HEK293 (cell line): Measurements from ENCODE around the gene CFAP46.

Source experiments
- BCL11A ChIP-seq: fragments of 450-650 bp; formaldehyde crosslinking; IDR thresholded peaks from 2 replicates; pipeline ENCODE4 v1.5.1; 2016; ENCODE audit warnings: low read depth, missing biosample characterization, missing genetic modification characterization
- CTCF ChIP-seq: fragments of 450-650 bp; formaldehyde crosslinking; IDR thresholded peaks from 2 replicates; pipeline ENCODE4 v1.5.1; 2016; ENCODE audit warnings: missing biosample characterization, missing genetic modification characterization
- MEIS1 ChIP-seq: sonication (generic); formaldehyde crosslinking; IDR thresholded peaks from 2 replicates; pipeline ENCODE4 v1.8.1; 2022; ENCODE audit warnings: missing genetic modification reagents, mild to moderate bottlenecking, borderline replicate concordance
- PRDM1 ChIP-seq: fragments of 450-650 bp; formaldehyde crosslinking; IDR thresholded peaks from 2 replicates; pipeline ENCODE4; 2016; ENCODE audit warnings: missing biosample characterization, missing genetic modification characterization
- ZBTB8A ChIP-seq: fragments of 450-650 bp; formaldehyde crosslinking; IDR thresholded peaks from 2 replicates; pipeline ENCODE4 v1.5.1; 2016; ENCODE audit warnings: missing biosample characterization, missing genetic modification characterization
- ZFP37 ChIP-seq: fragments of 450-650 bp; formaldehyde crosslinking; IDR thresholded peaks from 2 replicates; pipeline ENCODE4 v1.5.1; 2016; ENCODE audit warnings: missing biosample characterization, missing genetic modification characterization
- ZNF274 ChIP-seq, 2 experiments: fragments of 200-500 bp in 1 of 2; fragments of 450-650 bp in 1 of 2; sonication (Bioruptor generic) in 1 of 2; formaldehyde crosslinking in 1 of 2; IDR thresholded peaks; 2 replicates each; pipeline versions ENCODE4 v1.5.1 to v1.6.1; 2014 to 2016; ENCODE audit warnings: borderline replicate concordance in 1 of 2, inconsistent platforms in 1 of 2, low read length in 1 of 2, missing biosample characterization in 1 of 2, missing genetic modification characterization in 1 of 2
- TF ChIP-seq, protein P1 (sequence below): fragments of 450-650 bp; formaldehyde crosslinking; IDR thresholded peaks from 2 replicates; pipeline ENCODE4 v1.5.1; 2016; ENCODE audit warnings: missing biosample characterization, missing genetic modification characterization, low read depth
- TF ChIP-seq, protein P2 (sequence below): fragments of 450-650 bp; formaldehyde crosslinking; IDR thresholded peaks from 2 replicates; pipeline ENCODE4 v1.5.1; 2017; ENCODE audit warnings: missing biosample characterization, missing genetic modification characterization
- TF ChIP-seq, protein P3 (sequence below): IDR thresholded peaks from 2 replicates; pipeline ENCODE4 v1.6.1; 2011; ENCODE audit warnings: mild to moderate bottlenecking, low read depth, low read length, borderline replicate concordance
- TF ChIP-seq, protein P4 (sequence below): fragments of 450-650 bp; formaldehyde crosslinking; IDR thresholded peaks from 2 replicates; pipeline ENCODE4 v1.5.1; 2016; ENCODE audit warnings: missing biosample characterization, missing genetic modification characterization

DNA sequence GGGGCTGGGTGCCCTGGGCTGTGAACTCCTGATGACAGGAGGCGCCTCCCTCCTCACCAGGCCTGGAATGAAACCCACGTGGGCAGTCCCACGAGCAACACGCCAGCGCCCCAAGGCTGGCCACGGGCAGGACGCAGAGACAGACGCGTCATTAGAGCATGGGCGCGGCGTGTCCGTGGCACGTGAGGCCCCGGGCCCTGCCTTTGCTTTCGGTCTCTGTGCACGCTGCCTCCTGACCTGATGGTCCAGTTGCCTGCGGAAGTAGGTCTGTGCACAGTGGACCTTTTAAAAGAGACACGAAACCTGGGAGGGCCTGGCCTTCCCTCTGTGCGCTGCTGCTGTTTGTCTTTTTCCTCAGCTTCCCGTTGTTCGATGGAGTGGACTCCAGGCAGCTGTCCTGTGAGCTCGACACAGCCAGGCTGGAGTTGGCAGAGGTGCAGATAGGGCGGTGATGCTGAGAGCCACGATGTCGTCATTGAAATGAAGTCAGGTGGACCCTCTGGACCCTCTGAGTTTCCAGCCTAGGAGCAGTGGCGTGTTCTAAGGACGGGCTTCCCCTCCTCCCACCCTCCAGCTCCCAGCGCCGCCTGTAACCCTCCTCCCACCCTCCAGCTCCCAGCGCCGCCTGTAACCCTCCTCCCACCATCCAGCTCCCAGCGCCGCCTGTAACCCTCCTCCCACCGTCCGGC is 40.1 kb upstream of the CFAP46 start:
- TF ChIP-seq MEIS1 (CRISPR knock-in tag) (no peak), ZBTB8A (no peak), ZNF274 (IDR thresholded peaks at IDR 0.05; ENCODE audit: low read length) (no peak), ZNF274 (tag by site-specific recombination; IDR thresholded peaks at IDR 0.05; ENCODE audit: borderline replicate concordance) (no peak), PRDM1 (tag by site-specific recombination) (no peak), CTCF (tag by site-specific recombination) (no peak), ZFP37 (tag by site-specific recombination) (no peak), BCL11A (tag by site-specific recombination) (no peak)
- TF ChIP-seq, protein P1, sequence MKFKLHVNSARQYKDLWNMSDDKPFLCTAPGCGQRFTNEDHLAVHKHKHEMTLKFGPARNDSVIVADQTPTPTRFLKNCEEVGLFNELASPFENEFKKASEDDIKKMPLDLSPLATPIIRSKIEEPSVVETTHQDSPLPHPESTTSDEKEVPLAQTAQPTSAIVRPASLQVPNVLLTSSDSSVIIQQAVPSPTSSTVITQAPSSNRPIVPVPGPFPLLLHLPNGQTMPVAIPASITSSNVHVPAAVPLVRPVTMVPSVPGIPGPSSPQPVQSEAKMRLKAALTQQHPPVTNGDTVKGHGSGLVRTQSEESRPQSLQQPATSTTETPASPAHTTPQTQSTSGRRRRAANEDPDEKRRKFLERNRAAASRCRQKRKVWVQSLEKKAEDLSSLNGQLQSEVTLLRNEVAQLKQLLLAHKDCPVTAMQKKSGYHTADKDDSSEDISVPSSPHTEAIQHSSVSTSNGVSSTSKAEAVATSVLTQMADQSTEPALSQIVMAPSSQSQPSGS (tag by site-specific recombination), result no peak
- TF ChIP-seq, protein P2, sequence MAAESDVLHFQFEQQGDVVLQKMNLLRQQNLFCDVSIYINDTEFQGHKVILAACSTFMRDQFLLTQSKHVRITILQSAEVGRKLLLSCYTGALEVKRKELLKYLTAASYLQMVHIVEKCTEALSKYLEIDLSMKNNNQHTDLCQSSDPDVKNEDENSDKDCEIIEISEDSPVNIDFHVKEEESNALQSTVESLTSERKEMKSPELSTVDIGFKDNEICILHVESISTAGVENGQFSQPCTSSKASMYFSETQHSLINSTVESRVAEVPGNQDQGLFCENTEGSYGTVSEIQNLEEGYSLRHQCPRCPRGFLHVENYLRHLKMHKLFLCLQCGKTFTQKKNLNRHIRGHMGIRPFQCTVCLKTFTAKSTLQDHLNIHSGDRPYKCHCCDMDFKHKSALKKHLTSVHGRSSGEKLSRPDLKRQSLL (tag by site-specific recombination), result no peak
- TF ChIP-seq, protein P3, sequence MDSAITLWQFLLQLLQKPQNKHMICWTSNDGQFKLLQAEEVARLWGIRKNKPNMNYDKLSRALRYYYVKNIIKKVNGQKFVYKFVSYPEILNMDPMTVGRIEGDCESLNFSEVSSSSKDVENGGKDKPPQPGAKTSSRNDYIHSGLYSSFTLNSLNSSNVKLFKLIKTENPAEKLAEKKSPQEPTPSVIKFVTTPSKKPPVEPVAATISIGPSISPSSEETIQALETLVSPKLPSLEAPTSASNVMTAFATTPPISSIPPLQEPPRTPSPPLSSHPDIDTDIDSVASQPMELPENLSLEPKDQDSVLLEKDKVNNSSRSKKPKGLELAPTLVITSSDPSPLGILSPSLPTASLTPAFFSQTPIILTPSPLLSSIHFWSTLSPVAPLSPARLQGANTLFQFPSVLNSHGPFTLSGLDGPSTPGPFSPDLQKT, result no peak
- TF ChIP-seq, protein P4, sequence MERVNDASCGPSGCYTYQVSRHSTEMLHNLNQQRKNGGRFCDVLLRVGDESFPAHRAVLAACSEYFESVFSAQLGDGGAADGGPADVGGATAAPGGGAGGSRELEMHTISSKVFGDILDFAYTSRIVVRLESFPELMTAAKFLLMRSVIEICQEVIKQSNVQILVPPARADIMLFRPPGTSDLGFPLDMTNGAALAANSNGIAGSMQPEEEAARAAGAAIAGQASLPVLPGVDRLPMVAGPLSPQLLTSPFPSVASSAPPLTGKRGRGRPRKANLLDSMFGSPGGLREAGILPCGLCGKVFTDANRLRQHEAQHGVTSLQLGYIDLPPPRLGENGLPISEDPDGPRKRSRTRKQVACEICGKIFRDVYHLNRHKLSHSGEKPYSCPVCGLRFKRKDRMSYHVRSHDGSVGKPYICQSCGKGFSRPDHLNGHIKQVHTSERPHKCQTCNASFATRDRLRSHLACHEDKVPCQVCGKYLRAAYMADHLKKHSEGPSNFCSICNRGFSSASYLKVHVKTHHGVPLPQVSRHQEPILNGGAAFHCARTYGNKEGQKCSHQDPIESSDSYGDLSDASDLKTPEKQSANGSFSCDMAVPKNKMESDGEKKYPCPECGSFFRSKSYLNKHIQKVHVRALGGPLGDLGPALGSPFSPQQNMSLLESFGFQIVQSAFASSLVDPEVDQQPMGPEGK (tag by site-specific recombination), result no peak
